ENCODE data around the gene BDKRB2. TPM values are rescaled to one million over a fixed set of nuclear protein-coding genes. Genes with fewer than 3 reads are reported as not detected.

BDKRB2 gene
- total RNA-seq, 1 experiment from 2014 or later, result 0.15 TPM

- H3K27ac Mint-ChIP-seq, result no peak overlapping the region
- no peak for DNase-seq
- Histone ChIP-seq H4K20me1 (ENCODE audit: control insufficient read depth, insufficient read depth, insufficient read length) (no peaks in the 10 kb centered on the region), H3K14ac (ENCODE audit: insufficient read depth, low read length) (no peak overlapping the region), H3K27me3 (ENCODE audit: insufficient read depth, low read length) (no peaks in the 10 kb centered on the region), H3K79me1 (ENCODE audit: insufficient read depth, low read depth, low read length, poor library complexity, severe bottlenecking) (no peaks in the 10 kb centered on the region), H3K18ac (ENCODE audit: insufficient read length, low read depth, low read length) (no peak overlapping the region), H3K23me2 (ENCODE audit: insufficient read length, low read depth, low read length, poor library complexity, severe bottlenecking) (no peaks in the 10 kb centered on the region), H3K9ac (ENCODE audit: extremely low read depth, insufficient read length, low read length) (no peak overlapping the region), H4K5ac (ENCODE audit: insufficient read length, low read depth, low read length) (no peak overlapping the region), H3K27ac (ENCODE audit: insufficient read length, low read depth, low read length) (no peak overlapping the region), H3T11ph (ENCODE audit: low read length) (no peak overlapping the region), H2BK20ac (ENCODE audit: low read depth, low read length, poor library complexity, severe bottlenecking) (no peak overlapping the region), H3K9me3 (ENCODE audit: control insufficient read depth, low read depth, low read length) (no peaks in the 10 kb centered on the region), H2BK15ac (ENCODE audit: low read depth, low read length) (no peak overlapping the region), H3K4me2 (ENCODE audit: insufficient read depth, insufficient read length, low read length) (no peak overlapping the region), H4K91ac (ENCODE audit: insufficient read length, low read depth, low read length) (no peak overlapping the region), H2BK5ac (ENCODE audit: insufficient read length, low read length) (no peak overlapping the region), H4K8ac (replicated peaks; ENCODE audit: insufficient read length, low read depth, low read length) (no peak overlapping the region), H3K79me2 (ENCODE audit: insufficient read depth, low read length) (no peaks in the 10 kb centered on the region), H2BK120ac (ENCODE audit: low read depth, low read length, poor library complexity, severe bottlenecking) (no peak overlapping the region), H3K4ac (ENCODE audit: low read depth, low read length) (no peak overlapping the region), H3K4me1 (ENCODE audit: insufficient read depth, low read length) (no peaks in the 10 kb centered on the region), H2BK12ac (ENCODE audit: insufficient read length, low read depth, low read length) (no peak overlapping the region), H3K23ac (ENCODE audit: insufficient read length, low read depth, low read length) (no peak overlapping the region), H2AFZ (ENCODE audit: low read length) (no peak overlapping the region), H3K56ac (ENCODE audit: insufficient read length, low read depth, low read length) (no peak overlapping the region), H2AK5ac (ENCODE audit: insufficient read length, low read length) (no peak overlapping the region)
- H3K9me3 Mint-ChIP-seq, result peaks cover 5 to 8% of the 10 kb centered on the region in 2 experiments; a peak in 4 of 5 replicates
- H3K27me3 Mint-ChIP-seq (ENCODE audit: low read depth), result no peaks in the 10 kb centered on the region; the same call in 1 of the 2 replicates
- no peak for TF ChIP-seq CTCF (conservative IDR thresholded peaks at IDR 0.05)
- no peaks in the 10 kb centered on the region; a peak in 1 of 7 replicates for H3K36me3 Mint-ChIP-seq (ENCODE audit: insufficient read depth in 1 of 3, low read depth in 3 of 3)
- H3K4me3 Mint-ChIP-seq, result no peak overlapping the region
- no CpG with 5 or more reads among the region's 14 CpGs for WGBS (ENCODE audit: extremely low coverage, insufficient read length, low lambda C conversion rate)
- H3K4me1 Mint-ChIP-seq, result no peaks in the 10 kb centered on the region
These were observed 59.5 kb downstream of the BDKRB2 start for GRCh38 chr14:96264200-96264553.
